Hepatocyte (in vitro differentiated cells): ENCODE measurements around the gene NEB.

Experiments used
- CTCF ChIP-seq: fragments of 200-600 bp; sonication (generic); IDR thresholded peaks from 2 replicates; pipeline ENCODE4 v1.5.1; 2016; ENCODE audit warnings: antibody characterized with exemption, mild to moderate bottlenecking; ENCODE audit not compliant: poor library complexity
- EZH2phosphoT487 ChIP-seq: fragments of 200-600 bp; sonication (generic); IDR thresholded peaks from one replicate; pipeline ENCODE4 v1.6.1; 2018; ENCODE audit warnings: antibody characterized with exemption, mild to moderate bottlenecking, low read depth, moderate library complexity; ENCODE audit not compliant: unreplicated experiment, severe bottlenecking

GRCh38 chr2:151681051-151681450, 53.2 kb downstream of the NEB start:
- no peak for TF ChIP-seq CTCF
- no peak for TF ChIP-seq EZH2phosphoT487
